HepG2 (cell line): ENCODE measurements around the gene RNASE8. TPM values are rescaled to one million over a fixed set of nuclear protein-coding genes. Genes with fewer than 3 reads are reported as not detected.

Source experiments
- ATAC-seq: fragments of 200-7000 bp; cut with Tn5 transposase; 3 replicates; pipeline ENCODE4 v1.9.1; 2020; ENCODE audit warnings: mild to moderate bottlenecking, moderate library complexity
- BruUV-seq: library from RNA; stranded (reverse); fragments of 400-500 nt; replicated peaks from 2 replicates; lab custom pipeline; 2021; lab: Mats Ljungman, UMichigan
- CTCF ChIA-PET: fragments of 300-600 bp; formaldehyde crosslinking; extraction: SDS; loops from one replicate; lab custom pipeline; 2021; ENCODE audit warnings: low total read pairs, inconsistent platforms, low intra/inter-chr PET ratio; lab: Yijun Ruan, JAX
- POLR2A ChIA-PET: fragments of 350-600 bp; sonication (Branson Sonifier 250); formaldehyde crosslinking; loops from one replicate; lab custom pipeline; 2020; ENCODE audit warnings: antibody characterized with exemption, inconsistent platforms; lab: Yijun Ruan, JAX
- DNase-seq: peaks from one replicate; pipeline ENCODE4 v3.0.0-alpha.2; 2015; ENCODE audit warnings: low spot score
- FAIRE-seq: peaks from 3 replicates; lab custom pipeline; 2011; peaks lifted over from hg19 to GRCh38; lab: Jason Lieb, UNC
- H2AFZ ChIP-seq: one replicate; pipeline ENCODE4 v1.6.1; 2011; ENCODE audit warnings: low read length, inconsistent platforms
- H3K27ac ChIP-seq: fragments of 300-600 bp; 3 replicates; pipeline ENCODE4 v1.8.0; 2011; ENCODE audit warnings: mixed run types, mild to moderate bottlenecking, mixed read lengths, low read length, inconsistent platforms; ENCODE audit not compliant: insufficient read depth; ENCODE audit errors: extremely low read length
- H3K27me3 ChIP-seq, 2 experiments: fragments of 200-600 bp in 1 of 2; 2 replicates in 1 of 2; 3 replicates in 1 of 2; pipeline versions ENCODE4 v1.6.0 to v1.8.0; 2011; ENCODE audit warnings: low read length in 2 of 2, mild to moderate bottlenecking in 2 of 2, moderate library complexity in 2 of 2, inconsistent platforms in 1 of 2; ENCODE audit not compliant: insufficient read depth in 2 of 2, control insufficient read depth in 1 of 2
- H3K36me3 ChIP-seq, 2 experiments: fragments of 200-600 bp in 1 of 2; replicated peaks in 1 of 2; 2 replicates in 1 of 2; 3 replicates in 1 of 2; pipeline versions ENCODE4 v1.5.1 to v1.8.0; 2011; ENCODE audit warnings: low read length in 2 of 2, inconsistent platforms in 1 of 2; ENCODE audit not compliant: insufficient read depth in 2 of 2, control insufficient read depth in 1 of 2
- H3K4me1 ChIP-seq: 2 replicates; pipeline ENCODE4 v1.5.1; 2012; ENCODE audit warnings: low read length, inconsistent platforms; ENCODE audit not compliant: insufficient read depth
- H3K4me2 ChIP-seq: 2 replicates; pipeline ENCODE4 v1.6.0; 2011; ENCODE audit warnings: low read depth, low read length, inconsistent platforms
- H3K4me3 ChIP-seq, 3 experiments: fragments of 200-600 bp in 1 of 3; sonication (generic), shearing (Covaris generic) in 1 of 3; replicated peaks in 1 of 3; 2 replicates each; pipeline ENCODE4 v1.5.1; 2011 to 2016; ENCODE audit warnings: low read length in 3 of 3, inconsistent platforms in 2 of 3, low read depth in 2 of 3, mild to moderate bottlenecking in 2 of 3, control low read depth in 1 of 3, mixed read lengths in 1 of 3; ENCODE audit not compliant: insufficient read depth in 1 of 3
- H3K79me2 ChIP-seq: one replicate; pipeline ENCODE4 v1.6.1; 2011; ENCODE audit warnings: low read length, inconsistent platforms; ENCODE audit not compliant: insufficient read depth
- H3K9ac ChIP-seq: 2 replicates; pipeline ENCODE4 v1.6.0; 2011; ENCODE audit warnings: mild to moderate bottlenecking, low read depth, low read length, inconsistent platforms; ENCODE audit not compliant: insufficient read depth
- H3K9me3 ChIP-seq: 2 replicates; pipeline ENCODE4 v1.5.1; 2012; ENCODE audit warnings: mild to moderate bottlenecking, low read length
- H4K20me1 ChIP-seq: 2 replicates; pipeline ENCODE4 v1.6.0; 2011; ENCODE audit warnings: inconsistent platforms, mild to moderate bottlenecking, low read length, moderate library complexity; ENCODE audit not compliant: insufficient read depth
- MEIS1 ChIP-seq: sonication (generic); formaldehyde crosslinking; IDR thresholded peaks from 2 replicates; pipeline ENCODE4 v1.9.0; 2021; ENCODE audit warnings: mild to moderate bottlenecking, missing genetic modification reagents, moderate library complexity, borderline replicate concordance
- RBFOX2 ChIP-seq: fragments of 200-400 bp; formaldehyde crosslinking; IDR thresholded peaks from 2 replicates; pipeline ENCODE4 v1.6.1; 2017; ENCODE audit warnings: low read depth, mild to moderate bottlenecking, low read length
- ZNF33B ChIP-seq: sonication (generic); formaldehyde crosslinking; IDR thresholded peaks from 2 replicates; pipeline ENCODE4 v1.5.1; 2020; ENCODE audit warnings: mild to moderate bottlenecking, missing genetic modification reagents
- ZNF703 ChIP-seq: sonication (generic); formaldehyde crosslinking; IDR thresholded peaks from 2 replicates; pipeline ENCODE4 v1.5.1; 2020; ENCODE audit warnings: missing genetic modification reagents, mild to moderate bottlenecking, moderate library complexity, borderline replicate concordance
- WGBS: methylation state at CpG from one replicate; pipeline ENCODE4 v1.1.6; 2017; ENCODE audit warnings: low lambda C conversion rate; 5-methylcytosine and 5-hydroxymethylcytosine counted together
- in situ Hi-C: cut with HindIII; loops from 2 replicates; pipeline ENCODE4 v1.10.0; 2017; ENCODE audit warnings: low pct_unique_long_range_greater_than_20kb; ENCODE audit not compliant: extremely low pct_ligation_motif_present
- intact Hi-C: fragments of 100-400 bp; cut with micrococcal nuclease; formaldehyde crosslinking; loops from one replicate; pipeline ENCODE4 v1.10.0; 2022; ENCODE audit not compliant: unreplicated experiment
- polyA plus RNA-seq, 8 experiments: library from polyadenylated mRNA; depleted of rRNA in 3 of 8; stranded (reverse) in 7 of 8; unstranded in 1 of 8; fragments of >200 nt; fragmentation: Illumina TruSeq in 4 of 8; extraction: Trizol in 4 of 8; gene quantifications; 2 replicates each; pipeline versions ENCODE4 v1.2.1 to v1.2.3, GENCODE V29; 2011 to 2016; ENCODE audit warnings: low read depth in 4 of 8, missing spikeins in 1 of 8, mixed read lengths in 1 of 8; ENCODE audit not compliant: insufficient read depth in 1 of 8
- total RNA-seq, 5 experiments: library from RNA; depleted of rRNA; stranded (reverse); fragments of >200 nt; fragmentation: Illumina TruSeq; extraction: Trizol; gene quantifications; 2 replicates each; pipeline ENCODE4 v1.2.3, GENCODE V29; 2016; ENCODE audit warnings: low read depth in 1 of 5
- TF ChIP-seq, protein P1 (sequence below): sonication (generic); formaldehyde crosslinking; IDR thresholded peaks from 2 replicates; pipeline ENCODE4 v1.4.0; 2020; ENCODE audit warnings: missing genetic modification reagents
- TF ChIP-seq, protein P2 (sequence below): sonication (generic); formaldehyde crosslinking; IDR thresholded peaks from 2 replicates; pipeline ENCODE4 v1.5.1; 2020; ENCODE audit warnings: mild to moderate bottlenecking, missing genetic modification reagents

Gene RNASE8
- total and polyA plus RNA-seq, 2 of the 13 experiments (the other 11 are each of a cell fraction or from before 2014, with no cell fraction given): not detected

DNA sequence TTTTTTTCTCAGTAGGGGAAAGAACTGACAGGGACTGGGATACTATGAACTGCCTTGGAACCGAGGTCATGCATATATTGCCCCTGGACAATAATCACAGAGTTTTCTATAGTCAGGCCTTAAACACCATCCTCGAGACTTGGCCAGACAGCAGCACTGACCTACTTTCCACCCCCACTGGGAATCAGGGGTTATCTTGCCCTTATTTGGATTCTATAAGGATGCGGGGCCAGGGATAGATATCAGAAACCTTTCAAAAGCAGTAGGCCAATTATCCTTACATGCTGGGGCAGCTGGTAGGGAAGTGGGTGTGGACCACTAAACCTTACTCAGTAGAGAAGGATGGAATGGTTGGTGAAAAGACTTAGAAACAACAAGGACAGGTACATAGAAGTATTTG, 38.8 kb downstream of the RNASE8 start:
- H3K4me3 ChIP-seq: peak overlapping the region in 1 of 3 experiments; percentile 71; a peak in 1 of 6 replicates
- TSS peak; percentile 56 for BruUV-seq

More for the DNA sequence above, 38.8 kb downstream of the RNASE8 start:
- ATAC-seq (no peak), FAIRE-seq (no peak), DNase-seq (no peak)
- H4K20me1 ChIP-seq: peaks cover 8% of the 10 kb centered on the region; the same call in 1 of the 2 replicates
- in situ Hi-C loops: no loop called here
- H3K9ac ChIP-seq: peak overlapping the region; percentile 77; the same call in 1 of the 2 replicates
- CTCF ChIA-PET: interaction anchor here (1.5 to 12.2 kb wide), 3 partner anchors 10 to 81 kb away, joined by 4 to 320 read pairs (median 135); partner anchors contain the start of gene ARHGEF40
- no peaks in the 10 kb centered on the region; a peak in 1 of 5 replicates for H3K27me3 ChIP-seq
- peak overlapping the region; percentile 70 for H3K27ac ChIP-seq
- TF ChIP-seq, protein P1, sequence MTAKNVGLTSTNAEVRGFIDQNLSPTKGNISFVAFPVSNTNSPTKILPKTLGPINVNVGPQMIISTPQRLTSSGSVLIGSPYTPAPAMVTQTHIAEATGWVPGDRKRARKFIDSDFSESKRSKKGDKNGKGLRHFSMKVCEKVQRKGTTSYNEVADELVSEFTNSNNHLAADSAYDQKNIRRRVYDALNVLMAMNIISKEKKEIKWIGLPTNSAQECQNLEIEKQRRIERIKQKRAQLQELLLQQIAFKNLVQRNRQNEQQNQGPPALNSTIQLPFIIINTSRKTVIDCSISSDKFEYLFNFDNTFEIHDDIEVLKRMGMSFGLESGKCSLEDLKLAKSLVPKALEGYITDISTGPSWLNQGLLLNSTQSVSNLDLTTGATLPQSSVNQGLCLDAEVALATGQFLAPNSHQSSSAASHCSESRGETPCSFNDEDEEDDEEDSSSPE (CRISPR knock-in tag): no peak
- TF ChIP-seq, protein P2, sequence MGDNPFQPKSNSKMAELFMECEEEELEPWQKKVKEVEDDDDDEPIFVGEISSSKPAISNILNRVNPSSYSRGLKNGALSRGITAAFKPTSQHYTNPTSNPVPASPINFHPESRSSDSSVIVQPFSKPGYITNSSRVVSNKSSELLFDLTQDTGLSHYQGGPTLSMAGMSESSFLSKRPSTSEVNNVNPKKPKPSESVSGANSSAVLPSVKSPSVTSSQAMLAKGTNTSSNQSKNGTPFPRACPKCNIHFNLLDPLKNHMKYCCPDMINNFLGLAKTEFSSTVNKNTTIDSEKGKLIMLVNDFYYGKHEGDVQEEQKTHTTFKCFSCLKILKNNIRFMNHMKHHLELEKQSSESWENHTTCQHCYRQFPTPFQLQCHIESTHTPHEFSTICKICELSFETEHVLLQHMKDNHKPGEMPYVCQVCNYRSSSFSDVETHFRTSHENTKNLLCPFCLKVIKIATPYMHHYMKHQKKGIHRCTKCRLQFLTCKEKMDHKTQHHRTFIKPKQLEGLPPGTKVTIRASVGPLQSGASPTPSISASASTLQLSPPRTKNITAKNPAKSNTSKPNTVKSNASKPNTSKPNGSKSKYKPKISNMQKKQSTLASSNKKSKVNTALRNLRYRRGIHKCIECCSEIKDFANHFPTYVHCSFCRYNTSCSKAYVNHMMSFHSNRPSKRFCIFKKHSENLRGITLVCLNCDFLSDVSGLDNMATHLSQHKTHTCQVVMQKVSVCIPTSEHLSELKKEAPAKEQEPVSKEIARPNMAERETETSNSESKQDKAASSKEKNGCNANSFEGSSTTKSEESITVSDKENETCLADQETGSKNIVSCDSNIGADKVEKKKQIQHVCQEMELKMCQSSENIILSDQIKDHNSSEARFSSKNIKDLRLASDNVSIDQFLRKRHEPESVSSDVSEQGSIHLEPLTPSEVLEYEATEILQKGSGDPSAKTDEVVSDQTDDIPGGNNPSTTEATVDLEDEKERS (CRISPR knock-in tag): peak; percentile 68; the same call in 1 of the 2 replicates
- TF ChIP-seq ZNF703 (CRISPR knock-in tag) (0 out of 2 replicates have a peak, but pooled peaks have one; percentile 32), MEIS1 (CRISPR knock-in tag) (no peak), RBFOX2 (peak; percentile 22; the same call in 1 of the 2 replicates), ZNF33B (CRISPR knock-in tag) (peak; percentile 47; the same call in 1 of the 2 replicates)
- peaks cover 64% of the 10 kb centered on the region for H3K4me1 ChIP-seq
- 93% methylated on average over 3 of the region's 3 CpGs for WGBS
- intact Hi-C loops: loop anchor here (1.0 kb wide), 1 partner anchor 8 kb away; no protein-coding TSS in a partner anchor
- peaks cover 30% of the 10 kb centered on the region for H3K79me2 ChIP-seq
- peak overlapping the region; percentile 94 for H3K4me2 ChIP-seq
- no peaks in the 10 kb centered on the region for H3K9me3 ChIP-seq
- POLR2A ChIA-PET: interaction anchor here (1.1 to 7.8 kb wide), 12 partner anchors 8 to 81 kb away, joined by 3 to 91 read pairs (median 13); partner anchors contain the start of gene ARHGEF40
- H3K36me3 ChIP-seq: peaks cover 9 to 18% of the 10 kb centered on the region in 2 experiments
- no peak overlapping the region for H2AFZ ChIP-seq
